Astrocyte of the cerebellum (primary cell): ENCODE results near the gene MFSD6.

ENCODE experiments used
- DNase-seq: peaks from one replicate; pipeline ENCODE4 v3.0.0-alpha.2; 2011; ENCODE audit warnings: low read depth
- H3K4me3 ChIP-seq: 2 replicates; pipeline ENCODE4 v1.5.1; 2011; ENCODE audit warnings: mild to moderate bottlenecking, low read depth, low read length, moderate library complexity
- in situ Hi-C: cut with HindIII; loops from 2 replicates; pipeline ENCODE4 v1.10.0; 2017; ENCODE audit warnings: low sequenced_read_pairs
- TF ChIP-seq, protein P1 (sequence below): IDR thresholded peaks from 2 replicates; pipeline ENCODE4 v1.5.1; 2012; ENCODE audit warnings: low read length, low read depth, moderate library complexity, mild to moderate bottlenecking; ENCODE audit errors: missing control alignments

MFSD6 gene

DNA sequence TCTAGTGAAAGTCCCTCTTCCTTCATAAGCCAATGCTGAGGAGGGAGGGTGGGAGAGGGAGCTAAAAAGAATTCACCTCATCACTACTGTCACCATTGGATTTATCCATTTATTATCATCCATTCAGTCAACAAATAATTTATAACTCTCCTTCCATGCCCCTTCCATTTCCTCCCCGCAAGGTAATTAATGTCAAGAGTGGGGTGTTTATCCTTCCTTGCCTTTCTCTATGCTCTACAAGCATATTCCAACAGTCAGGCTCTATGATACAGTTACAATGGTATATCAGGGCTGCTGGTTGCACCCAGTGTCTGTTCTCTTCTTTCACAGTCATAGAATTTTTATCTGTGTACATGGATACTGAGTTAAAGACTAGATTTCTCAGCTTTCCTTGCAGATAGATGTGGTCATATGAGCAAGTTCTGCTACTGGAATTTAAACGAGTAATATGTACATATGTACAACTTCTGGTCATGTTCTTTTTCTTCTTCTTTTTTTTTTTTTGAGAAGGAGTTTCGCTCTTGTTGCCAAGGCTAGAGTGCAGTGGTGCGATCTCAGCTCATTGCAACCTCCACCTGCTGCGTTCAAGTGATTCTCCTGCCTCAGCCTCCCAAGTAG lies 5.1 kb upstream of the MFSD6 start:
- TF ChIP-seq, protein P1, sequence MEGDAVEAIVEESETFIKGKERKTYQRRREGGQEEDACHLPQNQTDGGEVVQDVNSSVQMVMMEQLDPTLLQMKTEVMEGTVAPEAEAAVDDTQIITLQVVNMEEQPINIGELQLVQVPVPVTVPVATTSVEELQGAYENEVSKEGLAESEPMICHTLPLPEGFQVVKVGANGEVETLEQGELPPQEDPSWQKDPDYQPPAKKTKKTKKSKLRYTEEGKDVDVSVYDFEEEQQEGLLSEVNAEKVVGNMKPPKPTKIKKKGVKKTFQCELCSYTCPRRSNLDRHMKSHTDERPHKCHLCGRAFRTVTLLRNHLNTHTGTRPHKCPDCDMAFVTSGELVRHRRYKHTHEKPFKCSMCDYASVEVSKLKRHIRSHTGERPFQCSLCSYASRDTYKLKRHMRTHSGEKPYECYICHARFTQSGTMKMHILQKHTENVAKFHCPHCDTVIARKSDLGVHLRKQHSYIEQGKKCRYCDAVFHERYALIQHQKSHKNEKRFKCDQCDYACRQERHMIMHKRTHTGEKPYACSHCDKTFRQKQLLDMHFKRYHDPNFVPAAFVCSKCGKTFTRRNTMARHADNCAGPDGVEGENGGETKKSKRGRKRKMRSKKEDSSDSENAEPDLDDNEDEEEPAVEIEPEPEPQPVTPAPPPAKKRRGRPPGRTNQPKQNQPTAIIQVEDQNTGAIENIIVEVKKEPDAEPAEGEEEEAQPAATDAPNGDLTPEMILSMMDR: no peak
- in situ Hi-C loops: no loop called here
- H3K4me3 ChIP-seq: no peak overlapping the region
- DNase-seq: no peak

DNA sequence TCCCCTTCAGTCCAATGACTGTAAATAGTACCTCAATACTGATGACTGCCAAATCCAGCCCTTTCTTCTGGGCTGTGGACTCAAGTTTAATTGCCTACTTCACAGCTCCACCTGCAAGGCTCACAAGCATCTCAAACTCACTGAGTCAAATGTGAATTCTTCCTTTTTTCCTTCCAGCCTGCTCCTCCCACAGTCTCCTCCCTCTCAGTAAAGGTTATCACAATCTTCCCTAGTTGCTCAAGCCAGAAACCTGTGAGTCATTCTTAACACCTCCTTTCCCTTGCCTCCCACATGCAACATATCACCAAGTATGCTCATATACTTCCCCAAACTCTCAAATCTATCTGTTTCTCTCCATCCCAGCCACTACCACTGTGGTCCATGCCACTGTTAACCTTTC lies 3.7 kb upstream of the MFSD6 start:
- TF ChIP-seq, protein P1: no peak
- H3K4me3 ChIP-seq: no peak overlapping the region
- in situ Hi-C loops: no loop called here
- no peak for DNase-seq

DNA sequence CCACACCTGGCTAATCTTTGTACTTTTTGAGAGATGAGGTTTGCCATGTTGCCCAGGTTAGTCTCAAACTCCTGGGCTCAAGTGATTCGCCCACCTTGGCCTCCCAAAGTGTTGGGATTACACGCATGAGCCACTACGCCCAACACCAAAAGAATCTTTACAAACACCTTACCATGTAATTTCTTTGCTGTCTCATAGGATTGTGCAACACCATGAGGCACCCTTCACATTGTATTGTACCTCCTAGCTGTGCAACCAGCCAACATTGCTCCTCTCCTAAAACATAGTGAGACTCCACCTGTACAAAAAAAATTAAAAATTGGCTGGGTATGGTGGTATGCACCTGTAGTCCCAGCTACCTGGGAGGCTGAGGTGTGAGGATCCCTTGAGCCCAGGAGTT lies 3.1 kb upstream of the MFSD6 start:
- TF ChIP-seq, protein P1: no peak
- DNase-seq: no peak
- in situ Hi-C loops: no loop called here
- H3K4me3 ChIP-seq: no peak overlapping the region

DNA sequence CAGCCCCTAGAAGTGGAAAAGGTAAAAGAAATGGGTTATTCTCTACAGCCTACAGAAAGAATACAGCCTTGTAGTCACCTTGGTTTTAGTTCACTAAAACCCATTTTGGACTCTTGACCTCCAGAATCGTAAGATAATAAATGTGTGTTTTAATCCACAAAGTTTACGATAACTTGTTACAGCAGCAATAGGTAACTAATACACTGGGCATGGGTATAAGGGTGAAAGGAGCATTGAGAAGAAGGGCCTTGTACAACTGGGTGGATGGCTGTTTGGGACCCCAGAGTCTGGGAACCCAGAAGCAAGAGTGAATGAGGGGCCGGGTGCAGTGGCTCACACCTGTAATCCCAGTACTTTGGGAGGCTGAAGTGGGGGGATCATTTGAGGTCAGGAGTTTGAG lies 2.2 kb upstream of the MFSD6 start:
- TF ChIP-seq, protein P1: no peak
- no peak overlapping the region for H3K4me3 ChIP-seq
- DNase-seq: no peak
- in situ Hi-C loops: no loop called here

DNA sequence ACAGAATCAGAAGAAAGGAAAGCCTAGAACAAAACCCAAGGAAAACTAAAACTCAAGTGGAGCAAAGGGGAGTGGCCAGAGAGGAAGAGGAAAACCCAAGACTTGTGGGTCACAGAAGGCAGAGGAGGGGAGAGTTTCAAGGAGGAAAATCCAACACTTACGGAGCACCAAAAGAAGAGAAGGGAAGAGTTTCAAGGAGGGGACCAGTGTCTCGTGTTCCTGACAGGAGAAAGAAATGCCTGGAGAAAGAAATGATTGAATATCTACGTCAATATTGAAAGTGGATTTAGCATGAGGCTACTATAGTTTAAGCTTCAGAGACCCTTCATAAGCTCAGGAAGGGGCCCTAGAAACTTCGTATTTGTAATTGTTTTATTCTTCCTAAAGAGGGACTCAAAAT lies 1.4 kb upstream of the MFSD6 start:
- no peak for DNase-seq
- TF ChIP-seq, protein P1: no peak
- H3K4me3 ChIP-seq: no peak overlapping the region
- in situ Hi-C loops: no loop called here

DNA sequence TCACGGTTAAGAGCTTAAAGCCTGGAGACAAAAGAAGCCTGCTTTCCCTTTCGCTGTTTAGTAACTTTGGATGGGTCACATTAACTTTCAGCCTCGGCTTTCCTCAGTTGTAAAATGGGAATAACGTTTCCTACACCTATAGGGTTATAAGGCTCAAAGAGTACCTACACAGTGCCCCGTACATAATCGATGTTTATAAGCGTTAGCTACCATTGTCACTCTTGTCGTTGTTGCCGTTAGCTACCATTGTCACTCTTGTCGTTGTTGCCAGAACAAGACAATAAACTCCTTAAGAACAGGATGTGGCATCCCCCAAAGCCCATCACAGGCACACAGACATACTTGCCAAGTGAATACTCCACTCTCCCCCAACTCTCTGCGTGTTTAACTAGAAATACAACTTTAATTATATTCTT lies 901 bp upstream of the MFSD6 start:
- H3K4me3 ChIP-seq: peak overlapping the region; percentile 51
- in situ Hi-C loops: no loop called here
- TF ChIP-seq, protein P1: no peak
- no peak for DNase-seq
